CD4-positive, alpha-beta T cell treated with Interleukin-21 for 1 hour (primary cell): ENCODE results near the gene ADAMTS3.

ENCODE experiments used
- DNase-seq: peaks from one replicate; pipeline ENCODE4 v3.0.0-alpha.2; 2020

The ADAMTS3 gene

GRCh38 chr4:72568959-72569718, at the start of gene ADAMTS3:
TSS of gene ADAMTS3 (minus strand) at chr4:72569221. CDS start at chr4:72568762, 459 bp downstream.
- no peak for DNase-seq

GRCh38 chr4:72613959-72614358, 44.9 kb upstream of the ADAMTS3 start:
- no peak for DNase-seq

GRCh38 chr4:72606751-72607150, 37.7 kb upstream of the ADAMTS3 start:
- DNase-seq = no peak

GRCh38 chr4:72604324-72604723, 35.3 kb upstream of the ADAMTS3 start:
- no peak for DNase-seq

GRCh38 chr4:72602396-72603376, 33.7 kb upstream of the ADAMTS3 start:
- no peak for DNase-seq

GRCh38 chr4:72591547-72592454, 22.8 kb upstream of the ADAMTS3 start:
- DNase-seq = no peak

- DNase-seq = no peak
Measured at GRCh38 chr4:72587334-72587733, 18.3 kb upstream of the ADAMTS3 start.

- no peak for DNase-seq
Measured at GRCh38 chr4:72582853-72583252, 13.8 kb upstream of the ADAMTS3 start.

GRCh38 chr4:72577211-72577610, 8.2 kb upstream of the ADAMTS3 start:
- no peak for DNase-seq

GRCh38 chr4:72571337-72571736, 2.3 kb upstream of the ADAMTS3 start:
- no peak for DNase-seq

- no peak for DNase-seq
Measured at GRCh38 chr4:72569719-72570235, 756 bp upstream of the ADAMTS3 start.

GRCh38 chr4:72567821-72568675, 973 bp downstream of the ADAMTS3 start:
- DNase-seq = no peak

GRCh38 chr4:72567036-72567435, 2.0 kb downstream of the ADAMTS3 start:
- no peak for DNase-seq

GRCh38 chr4:72566464-72566972, 2.5 kb downstream of the ADAMTS3 start:
- DNase-seq = no peak

GRCh38 chr4:72564789-72565188, 4.2 kb downstream of the ADAMTS3 start:
- DNase-seq = no peak

GRCh38 chr4:72564184-72564583, 4.8 kb downstream of the ADAMTS3 start:
- DNase-seq = no peak

- DNase-seq = no peak
Measured at GRCh38 chr4:72558655-72559054, 10.4 kb downstream of the ADAMTS3 start.

- DNase-seq = no peak
Measured at GRCh38 chr4:72557021-72557420, 12.0 kb downstream of the ADAMTS3 start.

- no peak for DNase-seq
Measured at GRCh38 chr4:72555377-72555831, 13.6 kb downstream of the ADAMTS3 start.

- DNase-seq = no peak
Measured at GRCh38 chr4:72553540-72554337, 15.3 kb downstream of the ADAMTS3 start.
